Aorta (tissue), 5 donors: ENCODE data around the gene BAIAP3. TPM values are rescaled to one million over a fixed set of nuclear protein-coding genes. Genes with fewer than 3 reads are reported as not detected.
A peak's percentile ranks its signal among the peaks of the same experiment; 100 is the strongest.

ENCODE experiments used
- ATAC-seq: fragments of 200-7000 bp; cut with Tn5 transposase; one replicate; pipeline ENCODE4 v1.9.1; 2022; ENCODE audit warnings: moderate library complexity; ENCODE audit not compliant: low FRiP score
- DNase-seq, 2 donors: peaks; one replicate each; pipeline ENCODE4 v3.0.0-alpha.2; 2020
- H3K27ac ChIP-seq, 2 donors: one replicate each; pipeline ENCODE4 v1.5.1; 2013; ENCODE audit warnings: low read length in 2 of 2, mild to moderate bottlenecking in 2 of 2, moderate library complexity in 2 of 2, control low read depth in 1 of 2, inconsistent platforms in 1 of 2, low read depth in 1 of 2
- H3K27me3 ChIP-seq, 2 donors: one replicate each; pipeline ENCODE4 v1.6.1; 2013; ENCODE audit warnings: control low read depth in 1 of 2, low read length in 1 of 2, mild to moderate bottlenecking in 1 of 2, moderate library complexity in 1 of 2; ENCODE audit not compliant: insufficient read depth in 2 of 2, control insufficient read depth in 1 of 2
- H3K36me3 ChIP-seq, 2 donors: one replicate each; pipeline ENCODE4 v1.6.1; 2013; ENCODE audit warnings: control low read depth in 1 of 2, low read length in 1 of 2, mild to moderate bottlenecking in 1 of 2; ENCODE audit not compliant: insufficient read depth in 2 of 2, control insufficient read depth in 1 of 2
- H3K4me1 ChIP-seq, 2 donors: one replicate each; pipeline ENCODE4 v1.6.1; 2013; ENCODE audit warnings: low read length in 2 of 2, control low read depth in 1 of 2, mild to moderate bottlenecking in 1 of 2, moderate library complexity in 1 of 2; ENCODE audit not compliant: insufficient read depth in 2 of 2, control insufficient read depth in 1 of 2
- H3K4me3 ChIP-seq, 2 donors: one replicate each; pipeline ENCODE4 v1.5.1; 2013; ENCODE audit warnings: low read length in 2 of 2, control low read depth in 1 of 2, mild to moderate bottlenecking in 1 of 2
- H3K9me3 ChIP-seq: one replicate; pipeline ENCODE4 v1.6.1; 2013; ENCODE audit warnings: mild to moderate bottlenecking, low read length; ENCODE audit not compliant: control insufficient read depth
- WGBS, 2 donors: extraction: QIAGEN DNeasy Blood & Tissue Kit; methylation state at CpG; one replicate each; pipeline ENCODE4 v1.1.7; 2013; 5-methylcytosine and 5-hydroxymethylcytosine counted together
- intact Hi-C, 2 donors: fragments of 100-400 bp; cut with DNase I; formaldehyde crosslinking; loops; one replicate each; pipeline versions ENCODE4 v1.14.2 to v1.15.0; 2022
- polyA plus RNA-seq, 2 donors: library from polyadenylated mRNA; stranded (reverse); fragments of 200-250 nt; gene quantifications; one replicate each; pipeline ENCODE4 v1.2.3, GENCODE V29; 2013
- total RNA-seq, 2 donors: library from RNA; stranded (reverse); fragmentation: NEBNext Ultra II Directional; extraction: Animal tissue kit (Norgen Biotek cat#: 25700); gene quantifications; one replicate each; pipeline ENCODE4 v1.2.1, GENCODE V29; 2021
- donor health status: healthy with polysubstance abuse.
- donor health status: Bipolar disorder and iron deficiency.
- donor health status: DM: no; HTN: no; CAD: no.
- donor health status: DM: no; HTN: no; CAD: no.
- donor health status: DM: yes; HTN: yes; CAD: no.

Gene BAIAP3
- total and polyA plus RNA-seq, 4 donors: 1.1 to 3.1 (median 1.9) TPM

- WGBS, 2 donors: 4 to 13% methylated on average over 12 to 42 of the region's 43 CpGs
These were observed 25.1 kb upstream of the BAIAP3 start for GRCh38 chr16:1308036-1308976.

GRCh38 chr16:1308977-1309885 is 24.2 kb upstream of the BAIAP3 start, which contains the start of gene UBE2I:
TSS of gene UBE2I (plus strand) at chr16:1309636. CDS start at chr16:1314031, 4,395 bp downstream.
- peak within 1 kb of the TSS; percentile 51 to 97 for H3K27ac ChIP-seq
- H3K4me1 ChIP-seq: peaks cover 0 to 2% of the 10 kb centered on the region in 2 donors
- no peaks in the 10 kb centered on the region for H3K36me3 ChIP-seq
- peak; percentile 96 for ATAC-seq
- intact Hi-C loops: loop anchor here (5.0 to 10.0 kb wide), 2 partner anchors 106 to 473 kb away; partner anchors contain the start of genes NUBP2 (in 1 of the 2), SPSB3 (in 1 of the 2) and UNKL (in 1 of the 2)
- 1% methylated on average over 72 to 117 of the region's 117 CpGs for WGBS, 2 donors
- no peaks in the 10 kb centered on the region for H3K9me3 ChIP-seq
- no peaks in the 10 kb centered on the region for H3K27me3 ChIP-seq
- peak; percentile 97 to 99 for DNase-seq
- H3K4me3 ChIP-seq: peak within 1 kb of the TSS; percentile 89 to 94

More at GRCh38 chr16:1308036-1308976, 25.1 kb upstream of the BAIAP3 start:
- Histone ChIP-seq H3K4me1 (peaks cover 0 to 2% of the 10 kb centered on the region in 2 donors), H3K27ac (no peak overlapping the region), H3K4me3 (peak overlapping the region; percentile 41 to 81), H3K9me3 (no peaks in the 10 kb centered on the region), H3K36me3 (no peaks in the 10 kb centered on the region), H3K27me3 (no peaks in the 10 kb centered on the region)
- DNase-seq (no peak), ATAC-seq (peak; percentile 32)
- intact Hi-C loops: loop anchor here (5.0 to 10.0 kb wide), 2 partner anchors 106 to 474 kb away; partner anchors contain the start of genes NUBP2 (in 1 of the 2), SPSB3 (in 1 of the 2) and UNKL (in 1 of the 2)

GRCh38 chr16:1309888-1310831 is 23.3 kb upstream of the BAIAP3 start:
- Histone ChIP-seq H3K27ac (no peak overlapping the region), H3K4me3 (peak overlapping the region; percentile 89 to 94), H3K9me3 (no peaks in the 10 kb centered on the region), H3K27me3 (no peaks in the 10 kb centered on the region), H3K4me1 (peaks cover 0 to 2% of the 10 kb centered on the region in 2 donors), H3K36me3 (no peaks in the 10 kb centered on the region)
- no peak for ATAC-seq
- 1 to 2% methylated on average over 45 to 77 of the region's 77 CpGs for WGBS, 2 donors
- intact Hi-C loops: loop anchor here (5.0 to 10.0 kb wide), 2 partner anchors 105 to 472 kb away; partner anchors contain the start of genes NUBP2 (in 1 of the 2), SPSB3 (in 1 of the 2) and UNKL (in 1 of the 2)
- peak; percentile 68 to 88 for DNase-seq

- Histone ChIP-seq H3K27ac (no peak overlapping the region), H3K27me3 (no peaks in the 10 kb centered on the region), H3K9me3 (no peaks in the 10 kb centered on the region), H3K36me3 (no peaks in the 10 kb centered on the region), H3K4me3 (peak overlapping the region; percentile 89 to 94), H3K4me1 (peaks cover 0 to 2% of the 10 kb centered on the region in 2 donors)
- ATAC-seq (no peak), DNase-seq (no peak)
- intact Hi-C loops: no loop called here
- 1 to 3% methylated on average over 14 of the region's 14 CpGs for WGBS, 2 donors
These were observed 22.6 kb upstream of the BAIAP3 start for GRCh38 chr16:1310832-1311200.

DNA sequence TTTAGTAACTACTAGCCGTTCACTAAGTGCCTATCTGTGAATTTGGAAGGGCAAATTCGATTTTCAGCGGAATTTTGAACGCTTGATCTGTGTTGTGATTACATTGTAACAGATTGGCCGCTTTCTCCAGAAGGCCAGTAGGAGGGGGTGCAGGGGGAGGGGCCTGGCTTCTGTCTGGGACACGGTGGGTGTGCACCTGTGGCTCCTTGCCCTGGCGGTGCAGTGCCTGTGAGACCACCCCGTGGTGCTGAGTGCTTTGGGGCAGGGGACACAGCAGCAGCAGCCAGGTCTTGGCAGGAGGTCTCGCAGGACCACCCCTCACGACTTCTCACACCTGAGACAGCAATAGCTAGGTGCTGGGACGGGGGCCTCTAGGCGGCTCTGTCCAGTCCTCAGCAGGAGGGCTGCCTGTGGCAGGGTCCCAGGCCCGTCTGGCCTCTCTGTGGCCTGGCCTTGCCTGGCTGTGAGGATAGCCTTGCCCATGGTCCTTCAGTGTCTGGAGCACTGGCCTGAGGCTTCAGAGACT is 22.2 kb upstream of the BAIAP3 start:
- no peaks in the 10 kb centered on the region for H3K36me3 ChIP-seq
- 11 to 17% methylated on average over 12 to 13 of the region's 13 CpGs for WGBS, 2 donors
- H3K27ac ChIP-seq: no peak overlapping the region
- no peaks in the 10 kb centered on the region for H3K9me3 ChIP-seq
- peaks cover 0 to 2% of the 10 kb centered on the region in 2 donors for H3K4me1 ChIP-seq
- intact Hi-C loops: no loop called here
- no peaks in the 10 kb centered on the region for H3K27me3 ChIP-seq
- no peak for DNase-seq
- ATAC-seq: no peak
- H3K4me3 ChIP-seq: no peak overlapping the region

GRCh38 chr16:1311738-1312466 is 21.5 kb upstream of the BAIAP3 start:
- 43 to 44% methylated on average over 35 of the region's 35 CpGs for WGBS, 2 donors
- H3K4me3 ChIP-seq: no peak overlapping the region
- H3K36me3 ChIP-seq: no peaks in the 10 kb centered on the region
- H3K27ac ChIP-seq: no peak overlapping the region
- no peaks in the 10 kb centered on the region for H3K9me3 ChIP-seq
- ATAC-seq: no peak
- no peak for DNase-seq
- no peaks in the 10 kb centered on the region for H3K27me3 ChIP-seq
- intact Hi-C loops: no loop called here
- peaks cover 0 to 2% of the 10 kb centered on the region in 2 donors for H3K4me1 ChIP-seq

- peaks cover 0 to 2% of the 10 kb centered on the region in 2 donors for H3K4me1 ChIP-seq
- intact Hi-C loops: no loop called here
- DNase-seq (peak in 1 of 2 donors; percentile 77), ATAC-seq (no peak)
- 81 to 83% methylated on average over 16 of the region's 16 CpGs for WGBS, 2 donors
- H3K4me3 ChIP-seq: no peak overlapping the region
- no peaks in the 10 kb centered on the region for H3K9me3 ChIP-seq
- no peaks in the 10 kb centered on the region for H3K27me3 ChIP-seq
- no peak overlapping the region for H3K27ac ChIP-seq
- peaks cover 0 to 2% of the 10 kb centered on the region in 2 donors for H3K36me3 ChIP-seq
These were observed 21.0 kb upstream of the BAIAP3 start for GRCh38 chr16:1312467-1312816.
